ENCODE data around the gene TMEM212.
A peak's percentile ranks its signal among the peaks of the same experiment; 100 is the strongest.
"Not testable (repeated sequence)": the region's sequence is repeated elsewhere in the genome, so short reads cannot be mapped to it uniquely, and the experiment has no call there.

Gene TMEM212

DNA sequence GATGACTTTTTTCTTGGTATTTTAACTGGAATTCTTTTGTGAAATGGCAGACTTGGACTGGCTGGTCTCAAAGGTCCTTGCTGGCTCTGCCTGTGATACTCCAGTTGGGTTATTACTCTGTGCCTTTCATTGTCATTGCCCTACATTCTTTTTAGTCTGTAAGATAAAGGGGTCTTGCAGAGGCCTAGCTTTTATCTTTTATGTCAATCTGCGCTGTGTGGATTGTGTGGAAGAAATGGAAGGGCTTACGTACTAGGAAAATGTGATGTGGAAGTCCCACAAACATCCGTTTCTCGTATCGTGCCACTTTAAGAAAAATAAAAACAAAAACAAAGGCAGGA lies 8.7 kb upstream of the TMEM212 start:
- DNase-seq (ENCODE audit: low spot score): no peak

DNA sequence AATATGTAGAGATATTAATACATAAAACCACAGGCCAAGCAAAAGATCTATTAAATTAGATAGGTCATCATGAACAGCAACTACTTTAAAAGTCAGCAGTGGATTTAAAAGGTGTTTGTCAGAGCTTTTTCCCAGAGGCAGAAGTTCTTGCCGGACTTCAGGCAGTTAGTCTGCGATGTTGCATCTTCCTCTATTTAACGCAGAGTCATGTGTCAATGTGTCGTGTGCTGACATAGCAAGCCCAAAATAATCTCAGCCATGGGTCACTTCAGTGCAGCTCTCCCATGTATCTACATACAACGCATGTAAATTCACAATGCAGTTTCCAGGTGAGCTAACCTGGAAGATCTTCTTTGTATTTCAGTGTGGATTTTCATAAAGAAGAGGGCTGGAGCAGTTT lies 8.0 kb upstream of the TMEM212 start:
- peak; percentile 56 for DNase-seq (ENCODE audit: low spot score)

DNA sequence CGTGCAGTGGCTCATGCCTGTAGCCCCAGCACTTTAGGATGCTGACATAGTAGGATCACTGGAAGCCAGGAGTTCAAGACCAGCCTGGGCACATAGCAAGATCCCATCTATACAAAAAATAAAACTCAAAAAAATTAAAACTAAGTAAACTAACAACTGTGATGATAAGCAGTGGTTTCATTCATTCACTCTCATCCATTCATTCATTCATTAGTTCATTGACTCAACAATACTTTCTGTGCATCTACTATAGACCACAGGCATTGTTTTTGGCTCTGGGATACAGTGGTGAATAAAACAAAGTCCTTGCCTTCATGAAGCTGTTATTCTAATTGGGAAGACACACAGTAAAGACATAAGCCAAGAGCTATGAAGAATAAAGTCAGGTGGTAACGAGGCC lies 7.5 kb upstream of the TMEM212 start:
- DNase-seq (ENCODE audit: low spot score): no peak

DNA sequence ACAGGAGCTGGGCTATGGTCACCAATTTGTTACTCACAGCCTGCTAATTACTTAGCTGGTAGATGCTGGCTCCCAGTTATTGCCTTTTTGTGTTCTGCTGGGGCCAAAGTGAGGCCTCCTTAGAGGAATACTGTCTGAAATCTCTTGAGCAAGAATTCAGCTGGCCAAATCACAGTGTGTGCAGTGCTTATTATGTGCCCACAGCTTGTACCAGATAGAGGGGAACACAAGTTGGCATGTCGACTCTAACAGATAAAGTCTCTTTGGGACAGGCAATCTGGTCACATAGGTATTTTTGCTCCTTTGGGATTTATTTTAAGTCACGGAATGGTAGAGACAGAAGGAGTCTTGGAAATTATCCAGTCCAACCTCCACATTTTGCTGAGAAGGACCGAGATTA lies 6.3 kb upstream of the TMEM212 start:
- DNase-seq (ENCODE audit: low spot score): no peak

DNA sequence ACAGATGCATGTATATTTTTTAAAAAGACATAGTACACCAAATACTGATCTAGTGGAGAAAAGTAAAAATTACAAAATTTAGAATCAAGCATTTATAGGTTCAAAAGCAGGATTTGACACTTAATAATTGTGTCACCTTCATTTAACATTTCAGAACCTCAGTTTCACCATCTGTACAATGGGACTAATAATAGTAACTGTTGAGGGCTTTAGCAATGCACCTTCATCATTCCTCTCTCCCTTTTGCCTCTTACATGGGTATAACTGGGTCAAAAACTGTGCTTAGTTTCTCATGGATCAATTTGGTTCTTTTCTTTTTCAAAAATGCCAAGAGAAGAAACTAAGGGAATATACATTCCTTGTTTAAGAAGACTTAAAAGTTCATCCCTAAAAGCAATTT lies 5.5 kb upstream of the TMEM212 start:
- DNase-seq (ENCODE audit: low spot score): no peak

DNA sequence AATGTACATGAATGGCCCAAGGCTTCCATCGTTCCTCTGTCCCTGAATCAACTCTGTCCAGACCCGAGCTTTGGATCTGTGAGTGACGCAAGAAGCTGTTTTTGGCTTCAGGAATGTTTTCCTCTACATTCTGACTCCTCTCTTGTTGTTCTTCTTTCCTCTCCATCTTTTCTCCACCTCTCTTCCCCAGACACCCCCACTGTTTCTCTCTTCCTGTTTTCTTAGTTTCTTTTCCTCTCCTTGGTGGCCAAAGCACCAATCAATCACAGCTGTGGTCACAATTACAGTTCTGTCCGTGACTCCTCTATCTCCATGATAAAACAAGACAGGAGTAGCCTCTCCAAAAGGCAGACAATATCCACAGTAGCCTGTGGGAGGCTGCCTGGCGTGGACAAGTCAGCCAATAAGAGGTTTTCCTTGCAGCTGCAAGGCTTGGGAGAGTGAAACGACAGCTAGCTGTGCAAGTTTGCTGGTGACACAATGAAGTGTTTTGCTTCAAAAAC lies 4.9 kb upstream of the TMEM212 start:
- peak; percentile 74 for DNase-seq (ENCODE audit: low spot score)

DNA sequence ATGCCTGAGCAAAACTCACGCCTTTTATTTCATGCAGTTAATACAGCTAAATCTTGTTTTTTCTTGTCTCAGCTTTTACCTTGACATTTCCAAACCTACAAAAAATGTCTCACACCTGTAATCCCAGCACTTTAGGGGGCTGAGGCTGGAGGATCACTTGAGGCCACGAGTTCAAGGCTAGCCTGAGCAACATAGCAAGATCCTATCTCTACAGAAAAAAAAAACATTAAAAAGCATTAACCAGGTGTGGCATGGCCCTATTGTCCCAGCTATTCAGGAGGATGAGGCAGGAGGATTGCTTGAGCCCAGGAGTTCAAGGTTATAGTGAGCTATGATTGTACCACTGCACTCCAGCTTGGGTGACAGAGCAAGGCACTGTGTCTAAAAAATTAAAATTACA lies 3.9 kb upstream of the TMEM212 start:
- no peak for DNase-seq (ENCODE audit: low spot score)

DNA sequence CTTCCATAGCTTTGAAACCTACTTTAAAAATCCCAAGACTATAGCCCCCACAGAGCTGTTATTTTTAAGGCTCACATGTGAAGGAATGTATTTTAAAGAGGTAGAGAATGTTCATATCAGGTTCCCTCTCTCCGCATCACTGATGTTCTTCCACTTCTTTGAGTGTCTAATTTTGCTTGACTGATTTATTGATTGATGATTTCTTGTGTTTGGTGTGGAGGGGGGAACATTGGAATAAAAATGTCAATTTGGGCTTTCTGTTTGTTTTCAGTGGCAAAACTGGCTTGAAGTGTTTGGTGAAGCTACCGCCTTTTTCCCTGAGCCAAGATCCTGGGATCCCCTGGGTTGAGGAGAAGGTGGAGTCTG lies 2.7 kb upstream of the TMEM212 start:
- DNase-seq (ENCODE audit: low spot score): no peak

DNA sequence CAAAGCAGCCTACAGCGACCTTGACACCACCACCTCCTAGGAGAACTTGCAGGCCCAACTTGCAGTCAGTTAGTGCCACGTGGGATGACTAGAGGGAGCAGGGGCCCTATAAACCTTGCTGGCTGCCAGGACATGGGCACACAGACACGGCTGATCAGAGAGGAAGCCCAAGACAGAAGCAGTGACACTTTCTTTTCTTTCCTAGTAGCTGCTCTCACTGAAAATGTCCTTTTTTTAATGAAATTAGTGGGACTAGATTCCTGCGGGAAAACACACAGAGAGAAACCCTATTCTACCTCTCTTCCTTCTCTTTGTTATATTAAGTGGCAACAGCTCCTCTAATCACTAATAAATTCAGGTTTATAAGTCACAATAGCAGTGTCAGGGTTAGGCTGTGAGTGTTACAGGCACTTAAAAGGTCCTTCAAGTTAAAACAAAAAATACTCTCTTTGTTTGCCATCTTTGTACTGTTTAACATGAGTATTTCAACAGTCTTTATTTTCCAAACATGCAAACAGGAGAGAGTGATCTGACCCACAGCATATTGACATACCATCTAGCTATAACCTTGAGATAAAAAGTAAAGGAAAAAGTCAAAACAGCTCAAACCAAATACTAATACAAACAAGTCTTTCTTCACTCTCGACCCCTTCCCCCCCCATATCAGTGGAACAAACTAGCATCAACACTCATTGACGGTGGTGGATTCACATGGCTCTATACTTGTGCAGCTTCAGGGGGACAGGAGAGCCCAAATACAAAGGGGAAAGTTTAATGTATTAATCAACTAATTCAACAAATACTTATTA lies 2.1 kb upstream of the TMEM212 start:
- no peak for DNase-seq (ENCODE audit: low spot score)

DNA sequence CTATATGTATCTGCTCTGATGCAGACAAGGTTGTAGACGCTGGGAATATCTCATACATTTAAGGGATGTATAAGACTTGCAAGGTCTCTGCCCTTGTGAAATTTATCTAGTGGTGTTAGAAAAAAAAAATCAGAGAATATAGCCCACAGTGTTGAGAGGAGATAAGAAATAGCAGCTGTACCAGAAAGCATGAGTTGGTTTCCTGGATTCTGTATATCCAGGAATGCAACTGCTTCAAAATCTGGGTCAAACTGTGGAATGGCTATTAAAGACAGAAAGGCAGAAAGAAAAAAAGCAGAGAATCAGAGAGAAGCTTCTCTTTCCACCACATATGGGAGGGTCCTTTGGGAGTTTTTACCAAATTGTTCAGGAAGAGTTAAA lies 1.5 kb upstream of the TMEM212 start:
- no peak for DNase-seq (ENCODE audit: low spot score)

DNA sequence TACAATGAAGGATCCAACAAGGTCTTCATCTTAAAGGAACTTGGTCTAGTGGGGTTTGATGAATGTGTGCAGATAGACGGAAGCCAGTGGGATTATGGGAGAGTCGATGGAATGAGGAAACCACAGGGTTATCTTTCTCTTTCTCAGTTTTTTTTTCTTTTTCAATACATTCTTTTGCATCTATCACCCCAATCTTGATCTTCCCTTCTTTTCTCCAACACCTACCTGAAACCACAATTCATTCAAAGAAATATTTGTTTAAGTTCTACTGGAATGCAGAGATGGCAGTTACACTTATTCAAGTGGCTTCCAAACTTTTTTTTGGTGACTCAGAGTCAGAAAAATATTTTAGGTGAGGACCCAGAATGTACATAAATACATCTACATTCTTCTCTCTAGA lies 1.7 kb downstream of the TMEM212 start:
- no peak for DNase-seq (ENCODE audit: low spot score)

DNA sequence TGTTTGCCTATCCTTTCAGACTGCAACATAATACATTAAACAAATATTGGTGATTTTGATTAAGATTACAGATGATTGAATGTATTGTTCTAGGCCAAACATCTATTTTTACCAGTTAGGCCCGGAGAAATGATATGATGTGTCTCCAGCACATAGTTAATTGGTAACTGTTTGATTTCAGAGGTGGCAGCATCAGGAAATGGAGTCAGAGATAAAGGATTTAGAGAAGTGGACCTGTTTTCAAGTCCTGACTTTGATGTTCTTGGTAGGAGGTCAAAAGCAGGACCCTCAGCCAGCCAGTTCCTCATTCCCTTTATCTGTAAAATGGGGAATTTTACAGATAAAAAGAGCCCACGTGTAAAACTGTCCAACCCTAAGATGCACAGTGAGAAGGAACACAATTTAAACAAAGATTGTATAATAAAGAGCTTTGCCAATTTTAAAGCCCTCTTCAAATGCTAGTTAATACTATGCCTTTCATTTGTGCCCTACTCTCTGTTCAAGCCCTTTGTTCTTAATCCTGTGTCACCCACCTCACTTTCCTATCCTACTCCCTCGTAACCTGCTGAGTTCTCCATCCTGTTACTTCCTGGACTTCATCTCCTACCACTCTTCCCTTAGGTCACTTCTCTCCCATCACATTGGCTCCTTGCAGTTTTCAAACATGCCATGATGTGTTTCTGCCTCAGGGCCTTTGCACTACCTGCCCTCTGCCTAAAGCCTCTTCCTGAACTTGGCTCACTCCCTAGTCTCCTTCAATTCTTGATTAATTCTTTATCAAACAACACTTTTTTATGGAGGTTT lies 2.5 kb downstream of the TMEM212 start:
- DNase-seq (ENCODE audit: low spot score): no peak

DNA sequence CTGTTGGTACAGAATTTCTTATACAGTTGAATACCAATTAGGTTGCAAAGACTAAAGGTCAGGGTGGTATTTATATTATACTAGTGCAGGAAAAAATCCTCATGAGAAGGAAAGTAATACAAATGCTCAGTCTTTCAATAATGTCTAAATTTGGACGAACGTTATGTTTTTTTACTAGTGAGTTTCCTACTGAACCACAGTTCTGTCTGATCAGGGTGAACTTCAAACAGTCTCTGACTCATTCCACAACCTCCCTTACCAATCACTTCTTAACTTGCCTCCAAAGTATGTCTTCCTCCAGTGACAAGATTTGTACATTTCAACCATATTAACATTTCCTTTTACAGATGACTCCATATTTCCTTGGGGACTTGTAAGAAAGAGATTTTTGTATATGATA lies 3.4 kb downstream of the TMEM212 start:
- no peak for DNase-seq (ENCODE audit: low spot score)

DNA sequence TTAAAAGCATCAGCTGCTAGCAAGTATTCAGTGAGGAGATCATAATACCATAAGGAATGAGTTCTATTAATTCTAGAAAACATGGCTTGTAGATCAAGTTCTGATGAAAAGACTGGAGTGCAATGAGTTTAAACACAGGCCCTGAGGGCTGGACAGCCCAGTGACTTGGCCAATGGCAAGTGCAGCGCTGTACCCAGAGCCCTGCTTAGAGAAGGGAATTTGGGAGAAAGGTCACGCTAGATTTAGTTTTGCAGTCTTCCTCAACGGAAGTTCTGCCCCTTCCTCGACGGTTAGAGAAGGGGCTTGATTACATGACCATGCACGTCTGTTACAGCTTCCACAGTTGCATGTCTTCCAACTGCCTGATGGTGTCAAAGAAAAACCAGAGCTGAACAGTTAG lies 4.0 kb downstream of the TMEM212 start:
- no peak for DNase-seq (ENCODE audit: low spot score)

DNA sequence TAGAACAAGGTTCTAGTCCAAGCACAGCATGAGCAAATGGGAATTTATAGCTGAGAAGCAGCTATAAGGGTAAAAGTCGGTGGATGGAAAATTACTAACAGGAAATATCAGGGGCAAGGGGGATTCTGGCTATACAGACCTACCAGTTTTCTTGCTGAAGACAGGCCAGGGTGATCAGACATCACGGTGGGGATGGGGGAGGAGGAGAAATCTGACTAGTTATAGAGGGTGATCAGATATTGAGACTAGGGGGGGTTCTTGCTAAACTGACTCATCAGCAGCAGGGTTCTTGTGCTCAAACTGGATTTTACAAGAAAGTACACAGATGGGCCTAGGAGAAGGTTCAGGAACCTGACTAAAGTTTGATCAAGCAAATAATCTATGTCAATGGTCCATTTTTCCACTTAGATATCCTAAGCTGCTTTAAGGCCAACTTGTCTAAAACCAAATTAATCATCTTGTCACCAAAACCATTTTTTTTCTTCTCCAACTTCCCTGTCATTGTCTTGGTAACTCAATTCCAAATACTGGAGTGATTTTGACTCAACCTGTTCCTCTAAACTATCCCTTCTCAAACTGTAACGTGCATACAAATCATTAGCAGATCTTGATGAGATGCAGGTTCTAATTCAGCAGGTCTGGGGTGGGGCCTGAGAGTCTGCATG lies 4.6 kb downstream of the TMEM212 start:
- no peak for DNase-seq (ENCODE audit: low spot score)

DNA sequence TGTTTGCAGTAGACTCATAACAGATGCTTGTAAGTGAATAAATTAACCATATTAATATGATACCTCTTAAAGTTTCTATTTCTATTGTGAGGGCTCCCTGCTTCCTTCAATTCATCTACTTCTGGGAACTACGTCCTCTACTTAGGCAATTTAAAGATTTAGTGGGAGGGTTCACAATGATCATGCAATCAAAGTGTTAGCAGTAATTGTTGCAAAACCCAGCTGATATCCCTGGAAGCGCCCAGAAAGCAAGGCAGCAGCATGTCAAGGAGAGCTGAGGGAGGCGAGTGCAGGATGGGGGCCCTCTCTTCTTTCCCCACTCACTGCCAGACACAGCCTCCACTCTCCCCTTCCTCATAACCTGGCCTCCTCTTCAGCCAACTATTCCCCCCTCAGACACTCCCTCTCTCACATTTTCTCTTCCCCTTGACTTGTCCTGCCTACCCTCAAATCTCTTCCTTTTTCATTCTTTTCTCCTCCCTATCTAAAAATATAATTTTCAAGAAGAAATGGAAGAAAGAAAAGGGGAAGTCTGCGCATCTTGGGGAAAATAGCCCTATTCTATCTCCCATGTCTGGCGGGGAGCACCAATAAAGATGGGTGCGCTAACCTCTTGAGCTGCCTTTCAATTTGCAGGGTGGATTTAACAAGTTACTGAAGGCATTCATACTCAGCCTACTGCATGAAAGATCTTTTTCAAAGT lies 6.6 kb downstream of the TMEM212 start:
- no peak for DNase-seq (ENCODE audit: low spot score)

DNA sequence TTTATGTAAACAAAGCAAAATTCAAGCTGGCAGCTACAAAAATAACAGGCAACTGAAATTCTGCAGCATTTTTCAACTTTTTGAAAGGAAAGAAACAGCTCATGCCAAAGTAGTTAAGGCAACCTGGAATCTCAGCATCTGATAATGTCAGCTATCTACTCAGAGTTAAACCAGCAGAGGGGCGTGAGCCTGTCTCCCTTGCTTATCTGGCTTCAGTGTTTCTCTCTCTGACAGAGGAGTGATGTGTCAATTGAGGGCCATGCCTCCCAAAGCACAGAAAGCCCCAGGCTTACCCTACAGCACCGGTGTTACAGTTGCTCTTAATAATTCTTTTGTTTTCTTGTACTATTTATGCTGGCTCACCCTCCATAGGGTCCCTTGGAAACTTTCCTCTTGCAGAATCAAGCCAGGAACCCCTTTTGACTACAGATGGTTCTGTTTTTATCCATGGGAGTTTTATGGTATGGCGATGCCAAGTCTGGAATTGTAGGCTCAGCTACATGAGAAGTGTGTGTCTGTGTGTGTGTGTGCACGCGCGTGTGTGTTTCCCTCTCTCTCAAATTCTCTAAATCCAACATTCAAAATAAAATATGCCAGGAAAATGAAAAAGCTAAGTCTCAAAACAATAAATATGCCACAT lies 7.3 kb downstream of the TMEM212 start:
- no peak for DNase-seq (ENCODE audit: low spot score)

DNA sequence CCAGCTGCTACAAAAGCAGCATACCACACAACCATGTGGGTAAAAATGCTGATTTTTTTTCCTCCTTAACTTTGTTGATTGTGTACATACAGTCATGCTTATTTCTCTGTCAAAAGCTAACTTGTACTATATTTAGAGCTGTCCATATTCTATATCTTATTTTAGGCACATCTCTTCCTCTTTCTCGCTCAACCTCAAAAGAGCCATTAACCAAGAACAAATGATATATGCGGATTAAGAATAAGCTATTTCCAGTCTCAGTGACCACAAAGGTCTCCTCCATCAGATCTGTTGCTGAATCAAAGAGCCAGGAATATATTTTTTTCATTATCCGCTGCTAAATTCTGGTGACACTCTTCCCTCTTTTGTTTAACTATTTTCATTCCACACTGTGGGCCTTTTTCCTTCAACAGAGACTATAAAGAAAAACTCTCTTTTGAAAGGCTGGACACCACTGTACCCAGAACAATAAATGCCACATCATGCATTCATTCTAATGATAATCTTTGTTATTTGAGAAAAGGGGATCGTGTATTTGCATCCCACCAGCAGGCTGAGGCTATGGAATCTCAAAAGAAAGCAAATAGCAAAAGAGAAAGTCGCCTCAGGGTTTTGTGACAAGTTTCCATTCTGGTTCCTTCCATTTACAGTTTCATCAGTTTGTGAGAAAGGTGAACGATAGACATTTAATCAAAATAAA lies 8.0 kb downstream of the TMEM212 start:
- DNase-seq (ENCODE audit: low spot score): no peak

DNA sequence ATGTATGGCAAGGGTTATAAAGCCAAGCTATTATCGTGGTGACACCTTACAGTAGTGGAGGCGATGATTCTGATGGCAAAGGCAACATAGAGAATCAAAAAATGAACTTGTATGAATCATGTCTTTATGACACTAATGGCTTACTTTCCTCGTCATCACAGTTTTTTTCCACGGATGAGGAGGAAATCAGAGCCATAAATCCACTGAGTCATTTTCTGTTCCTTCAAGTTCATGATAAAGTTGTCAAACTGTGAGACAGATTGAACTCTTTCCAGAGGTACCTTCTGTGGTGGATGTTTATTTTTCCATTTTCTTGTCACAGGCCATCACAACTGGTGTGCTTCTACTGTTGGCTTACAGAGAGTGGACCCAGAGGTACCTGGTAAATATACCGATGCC lies 8.5 kb downstream of the TMEM212 start:
- DNase-seq (ENCODE audit: low spot score): no peak

DNA sequence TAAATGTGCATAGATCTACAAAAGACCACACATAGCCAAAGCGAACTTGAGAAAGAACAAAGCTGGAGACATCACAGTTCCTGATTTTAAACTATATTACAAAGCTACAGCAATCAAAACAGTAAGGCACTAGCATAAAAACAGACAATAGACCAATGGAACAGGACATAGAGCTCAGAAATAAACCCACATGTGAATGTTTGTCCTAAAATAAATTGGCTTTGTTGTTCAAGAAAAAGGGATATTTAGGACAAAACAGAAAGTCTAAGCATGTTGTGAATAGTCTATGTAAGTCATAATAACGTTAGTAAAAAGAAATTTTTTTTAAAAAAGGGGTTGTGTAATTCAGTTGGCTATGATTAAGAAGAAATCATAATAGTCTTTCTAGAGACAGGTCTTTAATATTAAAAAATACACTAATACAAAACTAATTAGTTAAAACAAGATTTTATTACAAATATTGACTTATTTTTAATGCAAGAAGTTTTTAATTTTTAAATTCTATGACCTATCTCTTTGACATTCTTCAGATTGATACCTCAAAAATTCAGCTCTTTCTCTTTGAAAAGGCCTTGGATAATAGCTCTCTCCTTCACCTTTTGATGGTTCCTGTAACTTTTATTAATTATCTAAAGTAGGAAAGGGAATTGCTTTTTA lies 11.6 kb downstream of the TMEM212 start:
- no peak for DNase-seq (ENCODE audit: low spot score)

DNA sequence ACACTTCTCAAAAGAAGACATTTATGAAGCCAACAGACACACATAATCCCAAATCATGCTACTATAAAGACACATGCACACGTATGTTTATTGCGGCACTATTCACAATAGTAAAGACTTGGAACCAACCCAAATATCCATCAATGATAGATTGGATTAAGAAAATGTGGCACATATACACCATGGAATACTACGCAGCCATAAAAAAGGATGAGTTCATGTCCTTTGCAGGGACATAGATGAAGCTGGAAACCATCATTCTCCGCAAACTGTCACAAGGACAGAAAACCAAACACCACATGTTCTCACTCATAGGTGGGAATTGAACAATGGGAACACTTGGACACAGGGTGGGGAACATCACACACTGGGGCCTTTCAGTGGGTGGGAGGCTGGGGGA lies 15.6 kb downstream of the TMEM212 start:
- DNase-seq (ENCODE audit: low spot score): not testable (repeated sequence)
